HG03097 (cell line): ENCODE measurements around the gene MS4A1.
"Not testable (repeated sequence)": the region's sequence is repeated elsewhere in the genome, so short reads cannot be mapped to it uniquely, and the experiment has no call there.

Experiments
- ATAC-seq: cut with Tn5 transposase; IDR thresholded peaks from one replicate; pipeline ENCODE4 v1.9.1; 2021; ENCODE audit not compliant: unreplicated experiment, low FRiP score

Gene MS4A1

GRCh38 chr11:60500276-60500910, 44.7 kb downstream of the MS4A1 start:
- ATAC-seq = no peak

- ATAC-seq = no peak
These were observed 46.7 kb downstream of the MS4A1 start for GRCh38 chr11:60502221-60502775.

GRCh38 chr11:60504219-60504905, 48.7 kb downstream of the MS4A1 start:
- ATAC-seq = no peak

GRCh38 chr11:60509609-60510008, 54.0 kb downstream of the MS4A1 start:
- ATAC-seq = not testable (repeated sequence)

GRCh38 chr11:60510209-60510608, 54.6 kb downstream of the MS4A1 start:
- not testable (repeated sequence) for ATAC-seq

- no peak for ATAC-seq
These were observed 55.7 kb downstream of the MS4A1 start for GRCh38 chr11:60511393-60511792.

- no peak for ATAC-seq
These were observed 57.1 kb downstream of the MS4A1 start for GRCh38 chr11:60512651-60513225.

GRCh38 chr11:60513496-60514460, 58.1 kb downstream of the MS4A1 start:
- no peak for ATAC-seq

- ATAC-seq = no peak
These were observed 59.7 kb downstream of the MS4A1 start, which contains the start of gene MS4A13 for GRCh38 chr11:60515144-60515855. MS4A13 (plus strand) TSS chr11:60515392; CDS start chr11:60518084, 2,692 bp downstream.
